Left ventricle myocardium inferior (tissue), 1 donor: ENCODE results near the gene ROPN1B. TPM values are rescaled to one million over a fixed set of nuclear protein-coding genes. Genes with fewer than 3 reads are reported as not detected.
A peak's percentile ranks its signal among the peaks of the same experiment; 100 is the strongest.
"Not testable (repeated sequence)": the region's sequence is repeated elsewhere in the genome, so short reads cannot be mapped to it uniquely, and the experiment has no call there.

Experiments
- DNase-seq: peaks from one replicate; pipeline ENCODE4 v3.0.0-alpha.2; 2020
- H3K27ac ChIP-seq: fragments of 200-600 bp; replicated peaks from 2 replicates; pipeline ENCODE4 v1.8.0; 2021
- H3K27me3 ChIP-seq: fragments of 200-600 bp; 2 replicates; pipeline ENCODE4 v1.8.0; 2021; ENCODE audit warnings: low read depth
- H3K36me3 ChIP-seq: fragments of 200-600 bp; 2 replicates; pipeline ENCODE4 v1.8.0; 2021
- H3K4me1 ChIP-seq: fragments of 200-600 bp; 2 replicates; pipeline ENCODE4 v1.8.0; 2021
- H3K4me3 ChIP-seq: fragments of 200-600 bp; 2 replicates; pipeline ENCODE4 v1.8.0; 2021; ENCODE audit warnings: mild to moderate bottlenecking, moderate library complexity
- H3K9me3 ChIP-seq: fragments of 200-600 bp; replicated peaks from 2 replicates; pipeline ENCODE4 v1.8.0; 2021
- intact Hi-C: fragments of 100-400 bp; cut with micrococcal nuclease; formaldehyde crosslinking; loops from one replicate; pipeline ENCODE4 v1.11.0; 2022
- total RNA-seq: library from RNA; stranded (reverse); fragmentation: NEBNext Ultra II Directional; extraction: Animal tissue kit (Norgen Biotek cat#: 25700); gene quantifications from one replicate; pipeline ENCODE4 v1.2.1, GENCODE V29; 2021
- TF ChIP-seq, protein P1 (sequence below): fragments of 200-600 bp; IDR thresholded peaks from 2 replicates; pipeline ENCODE4 v1.8.0; 2021; ENCODE audit warnings: antibody characterized with exemption, mild to moderate bottlenecking, borderline replicate concordance
- donor health status: DM: no; HTN: yes; CAD: no; lungs with severe emphysema.

Gene ROPN1B
- total RNA-seq, 1 donor from 2014 or later: 4.0 TPM

GRCh38 chr3:125971997-125972944 is 3.3 kb downstream of the ROPN1B start:
- H3K36me3 ChIP-seq, H3K9me3 ChIP-seq, H3K27ac ChIP-seq, DNase-seq, intact Hi-C loops: not testable (repeated sequence)
- TF ChIP-seq, protein P1, sequence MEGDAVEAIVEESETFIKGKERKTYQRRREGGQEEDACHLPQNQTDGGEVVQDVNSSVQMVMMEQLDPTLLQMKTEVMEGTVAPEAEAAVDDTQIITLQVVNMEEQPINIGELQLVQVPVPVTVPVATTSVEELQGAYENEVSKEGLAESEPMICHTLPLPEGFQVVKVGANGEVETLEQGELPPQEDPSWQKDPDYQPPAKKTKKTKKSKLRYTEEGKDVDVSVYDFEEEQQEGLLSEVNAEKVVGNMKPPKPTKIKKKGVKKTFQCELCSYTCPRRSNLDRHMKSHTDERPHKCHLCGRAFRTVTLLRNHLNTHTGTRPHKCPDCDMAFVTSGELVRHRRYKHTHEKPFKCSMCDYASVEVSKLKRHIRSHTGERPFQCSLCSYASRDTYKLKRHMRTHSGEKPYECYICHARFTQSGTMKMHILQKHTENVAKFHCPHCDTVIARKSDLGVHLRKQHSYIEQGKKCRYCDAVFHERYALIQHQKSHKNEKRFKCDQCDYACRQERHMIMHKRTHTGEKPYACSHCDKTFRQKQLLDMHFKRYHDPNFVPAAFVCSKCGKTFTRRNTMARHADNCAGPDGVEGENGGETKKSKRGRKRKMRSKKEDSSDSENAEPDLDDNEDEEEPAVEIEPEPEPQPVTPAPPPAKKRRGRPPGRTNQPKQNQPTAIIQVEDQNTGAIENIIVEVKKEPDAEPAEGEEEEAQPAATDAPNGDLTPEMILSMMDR: peak; percentile 83
- Histone ChIP-seq H3K4me3 (peak overlapping the region; percentile 57), H3K27me3 (peaks cover 31% of the 10 kb centered on the region), H3K4me1 (peaks cover 10% of the 10 kb centered on the region)

GRCh38 chr3:125975245-125976002 is 6.4 kb downstream of the ROPN1B start:
- H3K36me3 ChIP-seq, H3K9me3 ChIP-seq, DNase-seq, intact Hi-C loops: not testable (repeated sequence)
- Histone ChIP-seq H3K27ac (peak overlapping the region; percentile 37), H3K4me3 (peak overlapping the region; percentile 33), H3K4me1 (peaks cover 10% of the 10 kb centered on the region), H3K27me3 (peaks cover 17% of the 10 kb centered on the region)

DNA sequence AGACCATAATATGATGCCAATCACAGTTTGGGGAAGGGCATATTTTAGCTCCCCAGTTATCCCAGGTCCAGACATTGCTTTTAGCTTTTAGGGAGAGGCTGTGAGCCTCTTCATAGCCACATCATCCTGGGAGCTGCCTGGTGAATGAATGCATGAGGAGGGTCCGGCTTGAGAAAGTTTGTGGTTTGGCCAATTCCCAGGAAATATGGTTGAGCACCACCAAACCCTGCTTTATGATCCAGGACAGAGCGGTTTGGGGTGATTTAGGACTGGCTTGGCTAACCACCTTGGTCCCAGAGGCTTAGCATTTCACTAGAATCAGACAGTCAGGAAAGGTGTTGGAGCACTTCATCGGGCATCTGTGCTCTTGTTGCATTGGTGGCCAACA is 7.0 kb downstream of the ROPN1B start:
- Histone ChIP-seq H3K4me3 (peak overlapping the region; percentile 33), H3K4me1 (peaks cover 10% of the 10 kb centered on the region), H3K27me3 (peaks cover 11% of the 10 kb centered on the region), H3K27ac (peak overlapping the region; percentile 37)
- intact Hi-C loops, H3K9me3 ChIP-seq, H3K36me3 ChIP-seq, DNase-seq: not testable (repeated sequence)

DNA sequence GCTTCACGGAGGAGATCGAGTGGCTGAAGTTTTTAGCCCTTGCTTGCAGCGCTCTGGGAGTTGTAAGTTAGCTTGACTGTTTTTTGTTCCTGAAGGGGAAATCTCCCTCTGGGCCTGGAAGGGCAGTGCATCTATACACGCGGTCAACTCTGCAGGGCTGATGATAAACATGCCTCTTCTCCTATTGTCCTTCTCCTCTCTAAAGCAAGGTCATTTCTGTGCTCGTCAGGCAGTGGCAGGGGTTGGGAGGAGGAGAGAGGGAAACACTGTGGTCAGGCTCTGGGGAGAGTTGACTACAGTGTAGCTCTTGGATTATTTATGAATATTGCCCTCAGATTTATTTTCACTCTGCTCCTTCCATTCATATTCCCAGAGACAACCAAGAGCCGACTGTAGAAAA is 8.1 kb downstream of the ROPN1B start:
- H3K4me3 ChIP-seq, H3K4me1 ChIP-seq, H3K9me3 ChIP-seq, H3K36me3 ChIP-seq, DNase-seq, intact Hi-C loops, H3K27me3 ChIP-seq: not testable (repeated sequence)
- H3K27ac ChIP-seq: peak overlapping the region; percentile 51

- H3K4me1 ChIP-seq, H3K4me3 ChIP-seq, intact Hi-C loops, DNase-seq, H3K27ac ChIP-seq, H3K27me3 ChIP-seq, H3K36me3 ChIP-seq, H3K9me3 ChIP-seq: not testable (repeated sequence)
Observed at GRCh38 chr3:125984951-125985350, 16.0 kb downstream of the ROPN1B start.

DNA sequence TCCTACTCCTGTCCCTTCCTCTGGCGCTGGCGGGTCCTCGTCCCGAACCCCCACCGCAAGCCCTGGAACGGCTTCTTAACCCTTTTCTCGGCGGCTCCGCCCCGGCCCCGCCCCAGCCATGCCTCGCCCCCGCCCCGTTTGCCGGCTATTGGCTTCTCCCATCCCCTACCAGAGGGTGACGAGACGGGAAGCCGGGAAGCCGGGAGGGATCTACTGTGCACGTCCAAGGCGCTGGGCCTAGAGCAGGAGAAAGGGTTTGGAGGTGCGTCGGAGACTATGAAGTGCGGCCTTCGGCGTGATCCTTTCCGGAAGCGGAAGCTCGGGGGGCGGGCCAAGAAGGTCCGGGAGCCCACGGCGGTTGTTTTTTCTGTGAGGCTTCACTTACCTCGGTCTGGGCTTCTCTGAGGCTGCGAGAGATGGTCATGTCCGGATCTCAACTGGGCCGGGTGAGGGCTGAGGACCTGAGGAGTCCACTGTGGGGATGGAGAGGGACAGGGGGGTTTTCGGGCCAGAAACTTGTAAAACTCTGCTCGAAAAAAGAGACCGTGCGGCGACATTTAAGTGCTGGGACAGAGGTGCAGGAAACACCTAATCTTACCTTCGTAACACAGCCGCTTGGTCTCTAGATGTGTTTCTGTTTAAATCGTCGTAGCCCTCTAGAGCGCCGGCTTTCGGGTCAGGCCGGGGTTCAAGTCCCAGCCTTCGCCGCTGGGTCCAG is 21.4 kb downstream of the ROPN1B start:
- DNase-seq: peak; percentile 90
- TF ChIP-seq, protein P1: no peak
- no peaks in the 10 kb centered on the region for H3K9me3 ChIP-seq
- intact Hi-C loops: no loop called here
- H3K4me3 ChIP-seq: peak overlapping the region; percentile 77
- H3K27me3 ChIP-seq: no peaks in the 10 kb centered on the region
- peaks cover 23% of the 10 kb centered on the region for H3K4me1 ChIP-seq
- peak overlapping the region; percentile 83 for H3K27ac ChIP-seq
- no peaks in the 10 kb centered on the region for H3K36me3 ChIP-seq

- H3K27me3 ChIP-seq, intact Hi-C loops, DNase-seq, H3K36me3 ChIP-seq, H3K4me3 ChIP-seq, H3K27ac ChIP-seq, H3K4me1 ChIP-seq: not testable (repeated sequence)
- H3K9me3 ChIP-seq: peaks cover 32% of the 10 kb centered on the region
Observed at GRCh38 chr3:125996751-125997150, 27.8 kb downstream of the ROPN1B start.
